GM13977 (cell line): Measurements from ENCODE around the gene CREM.
"Not testable (repeated sequence)": the region's sequence is repeated elsewhere in the genome, so short reads cannot be mapped to it uniquely, and the experiment has no call there.

ENCODE experiments used
- DNase-seq: peaks from one replicate; pipeline ENCODE4 v3.0.0; 2012; ENCODE audit warnings: low spot score
- in situ Hi-C: fragments of 300-500 bp; cut with MboI; formaldehyde crosslinking; loops from one replicate; pipeline ENCODE4 v1.12.0; 2022; ENCODE audit warnings: low sequenced_read_pairs, low pct_unique_long_range_greater_than_20kb, mixed read lengths, inconsistent platforms; ENCODE audit not compliant: unreplicated experiment
- TF ChIP-seq, protein P1 (sequence below): IDR thresholded peaks from 2 replicates; pipeline ENCODE4 v1.5.1; 2012; ENCODE audit warnings: mild to moderate bottlenecking, control low read depth; ENCODE audit not compliant: insufficient read depth; ENCODE audit errors: extremely low read depth, missing control alignments

CREM gene

GRCh38 chr10:35126530-35127288, at the start of gene CREM:
TSS of gene CREM (plus strand) at chr10:35126846. CDS start at chr10:35137836, 10,990 bp downstream.
- in situ Hi-C loops: no loop called here
- TF ChIP-seq, protein P1, sequence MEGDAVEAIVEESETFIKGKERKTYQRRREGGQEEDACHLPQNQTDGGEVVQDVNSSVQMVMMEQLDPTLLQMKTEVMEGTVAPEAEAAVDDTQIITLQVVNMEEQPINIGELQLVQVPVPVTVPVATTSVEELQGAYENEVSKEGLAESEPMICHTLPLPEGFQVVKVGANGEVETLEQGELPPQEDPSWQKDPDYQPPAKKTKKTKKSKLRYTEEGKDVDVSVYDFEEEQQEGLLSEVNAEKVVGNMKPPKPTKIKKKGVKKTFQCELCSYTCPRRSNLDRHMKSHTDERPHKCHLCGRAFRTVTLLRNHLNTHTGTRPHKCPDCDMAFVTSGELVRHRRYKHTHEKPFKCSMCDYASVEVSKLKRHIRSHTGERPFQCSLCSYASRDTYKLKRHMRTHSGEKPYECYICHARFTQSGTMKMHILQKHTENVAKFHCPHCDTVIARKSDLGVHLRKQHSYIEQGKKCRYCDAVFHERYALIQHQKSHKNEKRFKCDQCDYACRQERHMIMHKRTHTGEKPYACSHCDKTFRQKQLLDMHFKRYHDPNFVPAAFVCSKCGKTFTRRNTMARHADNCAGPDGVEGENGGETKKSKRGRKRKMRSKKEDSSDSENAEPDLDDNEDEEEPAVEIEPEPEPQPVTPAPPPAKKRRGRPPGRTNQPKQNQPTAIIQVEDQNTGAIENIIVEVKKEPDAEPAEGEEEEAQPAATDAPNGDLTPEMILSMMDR: peak; percentile 68

DNA sequence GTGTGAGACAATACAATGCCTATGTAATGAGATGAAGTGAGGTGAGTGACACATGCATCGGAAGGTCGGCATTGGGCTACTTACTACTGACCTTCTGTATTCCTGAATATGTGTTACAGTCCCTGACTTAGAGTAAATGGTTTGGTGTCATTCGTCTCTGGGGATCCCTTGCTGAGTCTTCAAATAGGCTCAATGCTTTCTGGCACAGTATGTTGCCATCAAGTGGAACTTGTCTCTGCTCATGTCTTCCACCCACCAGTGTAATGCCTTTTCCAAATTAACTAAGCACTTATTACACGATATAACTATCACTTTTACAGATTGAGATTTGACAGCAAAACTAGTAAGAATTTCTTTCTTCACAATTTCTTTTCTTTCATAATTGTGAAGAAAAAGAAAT, 47.4 kb upstream of the CREM start:
- DNase-seq: no peak
- in situ Hi-C loops: no loop called here
- TF ChIP-seq, protein P1: no peak

More at GRCh38 chr10:35126530-35127288, at the start of gene CREM:
- DNase-seq: peak; percentile 96

- in situ Hi-C loops: no loop called here
- TF ChIP-seq, protein P1: no peak
- no peak for DNase-seq
Measured at GRCh38 chr10:35079763-35080162, 46.9 kb upstream of the CREM start.

DNA sequence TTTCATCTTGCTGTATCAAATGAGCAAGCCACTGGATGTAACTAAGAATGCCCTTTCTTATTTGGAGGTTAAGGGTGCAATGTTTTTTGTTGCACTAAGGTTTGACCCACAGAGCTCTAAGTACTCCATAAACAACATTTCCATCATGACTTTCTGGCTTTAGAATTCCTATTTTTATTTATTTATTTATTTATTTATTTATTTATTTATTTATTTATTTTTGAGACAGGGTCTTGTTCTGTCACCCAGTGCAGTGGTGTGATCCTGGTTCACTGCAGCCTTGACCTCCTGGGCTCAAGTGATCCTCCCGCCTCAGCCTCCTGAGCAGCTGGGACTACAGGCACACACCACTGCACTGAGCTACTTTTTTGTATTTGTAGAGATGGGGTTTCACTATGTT, 46.4 kb upstream of the CREM start:
- in situ Hi-C loops, DNase-seq: not testable (repeated sequence)

- DNase-seq: no peak
- TF ChIP-seq, protein P1: no peak
- in situ Hi-C loops: no loop called here
Measured at GRCh38 chr10:35083242-35083641, 43.4 kb upstream of the CREM start.

- DNase-seq: peak; percentile 66
- in situ Hi-C loops: no loop called here
- TF ChIP-seq, protein P1: no peak
Measured at GRCh38 chr10:35089611-35090161, 37.0 kb upstream of the CREM start.
